Measurements from ENCODE around the gene OSBPL10. TPM values are rescaled to one million over a fixed set of nuclear protein-coding genes. Genes with fewer than 3 reads are reported as not detected.

Gene OSBPL10
- polyA plus RNA-seq, 1 donor: 6.8 TPM

DNA sequence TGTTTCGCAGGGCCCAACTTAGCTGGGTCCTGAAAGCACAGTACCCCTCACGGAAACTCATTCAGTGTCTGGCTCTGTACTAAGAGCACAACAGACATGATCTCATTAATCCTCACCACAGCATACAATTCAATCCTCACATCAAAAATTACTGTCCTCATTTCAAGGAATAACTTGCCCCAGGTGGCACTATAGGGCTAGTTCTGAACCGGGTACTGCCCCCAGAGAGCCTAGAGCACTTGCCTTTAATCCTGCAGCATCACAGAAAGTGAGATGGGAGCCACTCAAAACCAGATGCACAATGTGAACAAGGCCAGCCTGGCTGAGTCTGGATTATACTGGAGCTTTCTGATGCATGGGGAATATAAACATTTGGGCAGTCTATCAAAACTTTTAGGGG, 122.6 kb downstream of the OSBPL10 start:
- DNase-seq (ENCODE audit: low read depth): no peak

DNA sequence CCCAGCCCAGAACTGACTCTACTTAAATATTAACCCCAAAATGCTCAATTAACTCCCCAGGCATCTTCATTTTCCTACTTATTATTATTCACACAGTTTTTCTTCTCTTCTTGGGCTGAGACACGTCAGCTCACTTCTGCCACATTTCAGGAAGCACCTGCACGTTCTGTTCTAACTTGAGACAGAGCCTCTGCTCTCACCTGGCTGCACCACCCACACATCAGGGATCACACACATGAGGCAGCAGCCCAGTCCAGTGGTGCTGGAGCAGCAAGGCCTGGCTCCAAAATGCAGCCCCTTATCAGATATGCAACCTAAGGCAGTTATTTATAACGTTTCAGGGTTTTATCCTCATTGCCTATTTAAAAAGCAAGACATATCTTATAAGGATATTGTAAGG, 127.5 kb downstream of the OSBPL10 start:
- no peak for DNase-seq (ENCODE audit: low read depth)

GRCh38 chr3:31851278-31851677, 129.8 kb downstream of the OSBPL10 start:
- no peak for DNase-seq (ENCODE audit: low read depth)

GRCh38 chr3:31848911-31849310, 132.2 kb downstream of the OSBPL10 start:
- no peak for DNase-seq (ENCODE audit: low read depth)

DNA sequence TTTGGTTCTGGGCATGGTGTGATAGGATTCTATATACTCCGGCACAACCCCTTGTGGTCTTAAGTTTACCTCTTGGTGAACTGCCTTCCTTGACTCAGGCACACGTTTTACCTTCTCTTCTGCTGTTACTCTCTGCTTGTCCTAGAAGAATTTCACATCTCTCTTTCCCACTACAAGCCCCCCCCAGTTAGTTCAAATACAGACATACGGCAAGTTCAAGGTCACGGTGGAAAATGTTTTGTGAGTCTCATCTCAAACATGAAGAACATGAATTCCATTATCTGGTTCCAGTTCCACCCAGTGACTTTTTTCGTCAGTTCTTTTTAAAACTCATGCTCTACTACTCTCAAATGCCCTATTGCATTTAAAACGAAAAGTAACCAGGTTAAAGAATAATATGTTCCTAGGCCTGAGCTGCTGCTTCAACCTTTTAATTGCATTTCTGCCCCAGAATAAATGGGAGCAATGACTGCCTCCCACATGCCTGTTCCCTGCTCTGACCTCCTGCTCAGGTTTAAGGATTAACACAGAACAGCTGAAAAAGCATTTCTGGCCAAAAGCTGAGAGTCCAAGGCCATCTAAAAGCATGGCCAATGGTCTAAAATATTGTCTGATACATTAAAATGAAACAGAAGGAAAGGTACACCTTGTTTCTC, 132.8 kb downstream of the OSBPL10 start:
- no peak for DNase-seq (ENCODE audit: low read depth)

GRCh38 chr3:31847760-31848159, 133.3 kb downstream of the OSBPL10 start:
- no peak for DNase-seq (ENCODE audit: low read depth)

- DNase-seq (ENCODE audit: low read depth): no peak
These were observed 139.5 kb downstream of the OSBPL10 start for GRCh38 chr3:31841515-31841914.

DNA sequence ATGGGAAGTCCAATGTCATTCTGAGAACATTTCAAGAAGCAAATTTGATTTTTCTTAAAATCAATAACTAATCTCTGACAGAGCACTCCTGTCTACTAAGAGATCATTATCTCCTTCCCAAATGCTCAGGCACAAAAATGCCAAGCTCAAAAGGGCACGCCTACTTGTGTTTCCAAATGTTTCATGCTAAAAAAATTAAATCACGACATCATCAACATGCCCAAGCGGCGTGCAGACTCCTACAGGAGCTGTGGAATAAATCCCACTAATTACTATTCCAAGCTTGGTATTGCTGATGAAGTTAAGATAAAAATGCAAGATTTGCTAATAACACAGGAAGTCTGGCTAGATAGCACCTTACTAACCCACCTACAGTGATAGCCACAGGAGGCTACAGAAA, 140.8 kb downstream of the OSBPL10 start:
- DNase-seq (ENCODE audit: low read depth): no peak

DNA sequence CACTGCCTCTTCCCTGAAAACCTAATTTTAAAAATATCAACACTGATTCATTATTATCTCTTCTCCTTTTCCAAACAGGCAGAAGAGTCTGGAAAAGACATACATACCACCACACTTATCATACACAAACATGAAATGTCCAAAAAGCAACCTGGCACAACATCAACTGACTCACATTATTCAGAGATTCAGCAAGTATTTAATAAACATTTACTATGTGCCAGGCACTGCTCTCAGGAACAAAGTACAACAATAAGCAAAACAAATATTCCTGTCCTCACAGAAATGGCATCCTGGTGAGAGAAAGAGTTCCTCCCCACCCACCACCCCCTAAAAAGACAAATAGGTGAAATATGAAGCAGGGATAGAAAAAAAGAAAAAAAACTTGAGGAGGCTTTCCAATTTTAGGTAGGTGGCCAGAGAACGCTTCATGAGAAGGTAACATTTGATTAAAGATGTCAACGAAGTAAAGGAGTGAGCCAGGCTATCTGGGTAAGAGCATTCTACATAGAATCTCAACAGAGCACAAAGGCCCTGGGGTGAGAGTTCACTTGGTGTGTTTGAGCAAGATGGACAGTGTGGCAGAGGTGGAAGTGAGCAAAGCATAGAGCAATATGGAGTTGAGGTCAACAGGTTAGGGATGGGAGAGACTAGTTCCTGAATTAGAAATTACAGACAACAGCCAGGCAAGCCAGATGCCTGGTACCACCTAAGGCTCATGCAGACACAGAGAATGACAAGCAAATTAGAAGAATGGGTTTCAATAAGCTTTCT, 141.7 kb downstream of the OSBPL10 start:
- DNase-seq (ENCODE audit: low read depth): no peak

- peak; percentile 1 for DNase-seq (ENCODE audit: low read depth)
These were observed 144.7 kb downstream of the OSBPL10 start for GRCh38 chr3:31836131-31837075.

DNA sequence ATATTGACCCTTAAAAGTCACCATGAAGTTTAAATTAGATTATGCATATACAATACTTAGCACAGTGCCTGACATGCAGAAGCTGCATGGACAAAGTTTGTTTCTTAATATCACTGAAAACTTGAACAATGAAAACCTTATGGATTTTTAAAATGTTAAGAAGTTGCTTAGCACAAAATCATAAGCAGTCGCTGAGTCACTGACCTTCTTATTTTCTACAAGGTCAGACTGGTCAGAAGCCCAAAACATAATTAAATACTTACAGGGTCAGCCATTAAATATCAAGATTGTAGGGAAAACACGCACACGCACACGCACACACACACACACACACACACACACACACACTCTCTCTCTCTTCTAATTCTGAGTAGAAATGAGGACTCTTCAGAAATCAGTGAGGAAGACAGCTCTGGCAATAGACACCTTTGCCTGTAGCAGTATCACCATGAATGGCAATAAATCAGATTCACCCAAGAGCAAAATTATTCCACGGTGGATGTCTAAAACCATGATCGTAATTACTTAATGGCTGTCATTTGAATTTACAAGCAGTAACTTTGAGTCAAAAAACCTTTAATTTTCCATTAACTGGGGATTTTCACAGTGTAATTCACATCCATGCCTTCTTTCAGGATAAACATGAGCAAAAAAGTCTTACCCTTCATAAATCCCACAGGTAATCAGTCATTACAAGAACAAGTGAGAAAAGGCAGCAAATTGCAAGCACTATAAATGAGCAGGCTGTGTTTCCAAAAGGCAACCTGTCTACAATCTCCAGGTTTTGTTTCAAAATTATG, 147.5 kb downstream of the OSBPL10 start:
- DNase-seq (ENCODE audit: low read depth): no peak

DNA sequence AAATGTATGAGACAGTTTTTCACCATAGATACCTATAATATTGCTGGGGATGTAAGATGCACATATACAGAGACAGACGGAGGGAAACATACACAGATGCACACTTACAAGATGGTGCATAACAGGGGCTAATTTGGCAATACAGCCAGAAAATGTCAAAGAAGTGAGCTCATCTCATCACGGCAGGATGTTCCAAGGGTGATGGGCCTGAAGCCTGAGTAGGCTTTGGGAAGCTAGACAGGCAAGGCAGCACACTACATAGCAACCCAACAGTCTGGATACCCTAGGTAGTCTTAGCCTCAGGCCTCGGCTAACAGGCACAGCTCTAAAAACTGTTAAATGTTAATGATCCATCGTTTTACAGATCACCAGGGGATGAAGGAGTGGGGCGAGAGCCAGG, 148.5 kb downstream of the OSBPL10 start:
- DNase-seq (ENCODE audit: low read depth): no peak

DNA sequence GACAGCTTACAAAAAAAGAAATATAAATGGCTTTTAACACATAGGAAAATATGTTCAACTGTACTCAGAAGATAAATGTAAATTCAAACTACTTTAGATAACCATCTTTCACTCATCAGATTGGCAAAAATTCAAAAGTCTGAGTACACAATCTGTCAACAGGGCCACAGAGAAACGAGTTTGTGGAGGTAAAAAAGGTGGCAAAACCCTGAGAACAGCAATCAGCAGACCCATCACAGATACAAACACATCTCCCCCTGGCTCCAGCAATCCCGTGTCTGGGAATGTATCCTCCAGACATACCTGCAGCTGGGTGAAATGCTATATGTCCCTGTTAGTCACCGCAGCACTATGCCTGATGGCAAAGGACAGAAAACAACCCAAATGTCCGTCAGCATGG, 149.5 kb downstream of the OSBPL10 start:
- DNase-seq (ENCODE audit: low read depth): no peak

DNA sequence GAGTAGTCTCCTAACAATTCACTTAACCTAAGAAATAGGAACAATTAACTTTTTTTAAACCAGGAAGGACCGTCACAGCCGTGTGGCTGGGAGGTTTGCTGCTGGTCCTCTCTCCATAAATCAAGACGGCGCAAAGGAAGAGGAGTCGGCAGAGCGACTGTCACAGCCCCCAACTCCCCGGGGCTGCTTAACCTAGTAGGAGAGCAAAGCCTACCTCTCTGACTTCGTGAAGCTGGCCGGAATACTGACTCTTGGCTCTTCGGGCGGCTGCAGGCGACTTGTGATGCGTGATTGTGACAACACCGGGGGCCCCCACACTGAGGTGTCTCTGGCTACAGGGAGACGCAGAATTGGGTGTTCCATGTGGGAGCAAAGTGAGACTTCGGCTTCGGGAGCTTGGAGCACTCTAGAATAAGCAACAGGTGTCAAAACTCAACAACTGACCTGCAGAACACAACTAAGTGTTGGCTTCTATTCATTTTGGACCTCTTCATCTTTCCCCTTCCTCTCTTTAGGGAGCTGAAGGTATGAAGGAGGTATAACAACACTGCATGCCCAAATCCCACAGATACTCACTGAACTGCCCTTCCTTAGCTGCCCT, 151.1 kb downstream of the OSBPL10 start:
- no peak for DNase-seq (ENCODE audit: low read depth)

DNA sequence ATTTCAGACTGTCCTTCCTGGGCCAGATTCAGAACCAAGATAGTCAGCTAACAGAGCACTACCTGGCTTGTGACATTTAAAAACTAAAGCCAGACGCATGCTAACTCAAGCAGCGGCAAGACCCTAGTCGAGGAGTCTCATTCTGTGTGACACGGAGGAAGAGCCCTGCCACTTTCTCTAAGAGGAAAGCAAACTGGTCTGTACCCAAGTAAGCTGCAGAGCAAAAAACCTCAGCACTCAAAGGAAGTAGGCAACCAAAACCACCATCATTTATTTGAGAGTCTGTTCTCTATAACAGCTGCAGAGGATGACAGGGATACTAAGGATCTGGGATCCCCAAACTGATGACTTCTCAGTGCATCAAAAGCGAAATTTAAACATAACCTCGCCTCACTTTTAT, 152.1 kb downstream of the OSBPL10 start:
- no peak for DNase-seq (ENCODE audit: low read depth)

DNA sequence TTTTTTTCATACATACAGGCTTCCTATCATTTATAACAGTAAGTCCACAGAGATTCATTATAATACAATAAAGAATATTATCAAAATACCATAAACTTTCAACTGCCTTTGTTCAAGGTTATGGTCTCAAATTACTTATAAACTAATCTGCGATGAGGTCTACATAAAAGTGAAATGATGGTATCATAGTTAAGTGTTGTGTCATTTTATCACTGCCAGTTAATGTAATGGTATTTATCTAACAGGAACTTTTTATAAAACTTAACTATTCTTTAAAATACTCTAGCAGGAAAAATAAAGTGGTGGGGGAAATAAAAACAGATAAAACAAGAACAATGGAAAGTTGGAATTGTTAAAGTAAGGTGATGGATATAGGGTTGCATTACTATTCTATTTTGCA, 153.1 kb downstream of the OSBPL10 start:
- no peak for DNase-seq (ENCODE audit: low read depth)

DNA sequence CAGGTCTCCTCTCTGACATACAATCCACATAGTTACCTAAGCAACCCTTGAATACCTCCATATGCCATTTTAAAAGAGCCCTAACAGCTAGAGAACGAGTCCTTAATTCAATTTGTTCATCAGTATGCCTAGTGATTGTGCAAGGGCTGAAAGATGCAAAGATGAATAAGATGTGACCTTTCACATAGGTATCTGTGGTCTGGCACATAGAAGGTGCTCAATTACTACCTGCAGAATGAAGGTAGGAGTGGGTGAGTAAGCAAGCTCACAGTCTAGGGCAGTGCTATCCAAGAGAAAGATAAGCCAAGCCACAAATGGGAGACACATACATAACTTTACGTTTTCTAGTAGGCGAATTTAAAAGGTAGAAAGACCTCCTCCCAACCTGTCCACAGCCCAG, 157.9 kb downstream of the OSBPL10 start:
- no peak for DNase-seq (ENCODE audit: low read depth)

DNA sequence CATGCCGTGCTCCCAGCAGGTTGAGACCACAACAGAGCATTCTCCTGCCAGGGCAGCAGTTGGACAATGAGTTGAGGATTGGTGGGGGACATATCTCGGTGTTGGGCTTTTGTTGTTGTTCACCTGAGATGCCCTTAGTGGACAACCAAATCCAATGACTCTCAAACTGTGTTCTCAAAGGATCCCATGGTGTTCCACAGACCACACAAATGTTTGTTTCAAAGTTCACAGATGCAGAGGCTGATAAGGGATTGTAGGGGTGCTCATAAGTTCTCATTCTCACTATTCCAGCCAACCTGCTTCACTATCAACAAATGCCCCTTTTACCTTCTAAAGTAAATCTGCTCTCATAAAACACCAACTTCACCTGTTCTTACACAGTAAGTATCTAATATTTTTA, 159.9 kb downstream of the OSBPL10 start:
- DNase-seq (ENCODE audit: low read depth): no peak

GRCh38 chr3:31819441-31819840, 161.6 kb downstream of the OSBPL10 start:
- DNase-seq (ENCODE audit: low read depth): no peak

- no peak for DNase-seq (ENCODE audit: low read depth)
These were observed 163.6 kb downstream of the OSBPL10 start for GRCh38 chr3:31817411-31817966.

Measured in forelimb muscle (tissue), 1 donor.